ENCODE data around the gene THADA.

GRCh38 chr2:43292851-43293743 lies 302.7 kb downstream of the THADA start:
- no peak for TF ChIP-seq CTCF (tag by site-specific recombination; IDR thresholded peaks at IDR 0.05)
- TF ChIP-seq ZNF157 (tag by site-specific recombination; IDR thresholded peaks at IDR 0.05), result no peak
- no peak for TF ChIP-seq ZNF24 (tag by site-specific recombination; IDR thresholded peaks at IDR 0.05)
- TF ChIP-seq YY1 (tag by site-specific recombination; IDR thresholded peaks at IDR 0.05), result no peak
- TF ChIP-seq ZNF121 (tag by site-specific recombination; IDR thresholded peaks at IDR 0.05), result no peak
- TF ChIP-seq, protein P1, sequence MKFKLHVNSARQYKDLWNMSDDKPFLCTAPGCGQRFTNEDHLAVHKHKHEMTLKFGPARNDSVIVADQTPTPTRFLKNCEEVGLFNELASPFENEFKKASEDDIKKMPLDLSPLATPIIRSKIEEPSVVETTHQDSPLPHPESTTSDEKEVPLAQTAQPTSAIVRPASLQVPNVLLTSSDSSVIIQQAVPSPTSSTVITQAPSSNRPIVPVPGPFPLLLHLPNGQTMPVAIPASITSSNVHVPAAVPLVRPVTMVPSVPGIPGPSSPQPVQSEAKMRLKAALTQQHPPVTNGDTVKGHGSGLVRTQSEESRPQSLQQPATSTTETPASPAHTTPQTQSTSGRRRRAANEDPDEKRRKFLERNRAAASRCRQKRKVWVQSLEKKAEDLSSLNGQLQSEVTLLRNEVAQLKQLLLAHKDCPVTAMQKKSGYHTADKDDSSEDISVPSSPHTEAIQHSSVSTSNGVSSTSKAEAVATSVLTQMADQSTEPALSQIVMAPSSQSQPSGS (tag by site-specific recombination; IDR thresholded peaks at IDR 0.05; ENCODE audit: low read depth), result no peak

Measured in HEK293 (cell line).